GM23338 (cell line): Measurements from ENCODE around the gene GIMAP7. TPM values are rescaled to one million over a fixed set of nuclear protein-coding genes. Genes with fewer than 3 reads are reported as not detected.

Experiments used
- ATAC-seq: fragments of 200-7000 bp; cut with Tn5 transposase; 3 replicates; pipeline ENCODE4 v1.9.1; 2020
- DNase-seq: peaks from one replicate; pipeline ENCODE4 v3.0.0-alpha.2; 2015; ENCODE audit warnings: low spot score
- H2AFZ ChIP-seq: fragments of 200-600 bp; sonication (generic); 2 replicates; pipeline ENCODE4 v1.8.0; 2016; ENCODE audit warnings: antibody characterized with exemption, mild to moderate bottlenecking, moderate library complexity
- H3F3A ChIP-seq: fragments of 200-600 bp; sonication (generic); replicated peaks from 2 replicates; pipeline ENCODE4 v1.8.0; 2017; ENCODE audit warnings: antibody characterized with exemption, mixed run types, low read depth
- H3K27ac ChIP-seq: fragments of 200-600 bp; sonication (generic); 2 replicates; pipeline ENCODE4 v1.6.1; 2016; ENCODE audit warnings: low read depth
- H3K27me3 ChIP-seq: fragments of 200-600 bp; sonication (generic); 2 replicates; pipeline ENCODE4 v1.8.0; 2016; ENCODE audit warnings: mild to moderate bottlenecking, mixed run types, moderate library complexity; ENCODE audit not compliant: insufficient read depth
- H3K36me3 ChIP-seq: fragments of 200-600 bp; sonication (generic); 2 replicates; pipeline ENCODE4 v1.8.0; 2016; ENCODE audit warnings: mild to moderate bottlenecking; ENCODE audit not compliant: insufficient read depth
- H3K4me1 ChIP-seq: fragments of 200-600 bp; sonication (generic); 2 replicates; pipeline ENCODE4 v1.8.0; 2016; ENCODE audit warnings: mild to moderate bottlenecking, moderate library complexity; ENCODE audit not compliant: insufficient read depth
- H3K4me2 ChIP-seq: fragments of 200-600 bp; sonication (generic); 2 replicates; pipeline ENCODE4 v1.7.1; 2017; ENCODE audit warnings: mixed run types
- H3K4me3 ChIP-seq: fragments of 200-600 bp; sonication (generic); 2 replicates; pipeline ENCODE4 v1.6.1; 2016; ENCODE audit warnings: mixed run types
- H3K79me2 ChIP-seq: fragments of 200-600 bp; sonication (generic); replicated peaks from 2 replicates; pipeline ENCODE4 v1.8.0; 2017; ENCODE audit warnings: mild to moderate bottlenecking; ENCODE audit not compliant: insufficient read depth
- H3K9me2 ChIP-seq: fragments of 200-600 bp; sonication (generic); 2 replicates; pipeline ENCODE4 v1.8.0; 2017; ENCODE audit not compliant: insufficient read depth
- H4K20me1 ChIP-seq: fragments of 200-600 bp; sonication (generic); replicated peaks from 2 replicates; pipeline ENCODE4 v1.8.0; 2017; ENCODE audit warnings: mild to moderate bottlenecking; ENCODE audit not compliant: insufficient read depth
- H3K27ac Mint-ChIP-seq: 2 replicates; pipeline ENCODE4 v1.8.0; 2020; ENCODE audit warnings: inconsistent platforms, mild to moderate bottlenecking, moderate library complexity, mixed read lengths
- H3K27me3 Mint-ChIP-seq: 3 replicates; pipeline ENCODE4 v1.8.0; 2022; ENCODE audit warnings: low read depth, mild to moderate bottlenecking, moderate library complexity, mixed read lengths, inconsistent platforms; ENCODE audit not compliant: insufficient read depth, poor library complexity
- H3K36me3 Mint-ChIP-seq: 3 replicates; pipeline ENCODE4 v1.8.0; 2021; ENCODE audit warnings: low read depth, mild to moderate bottlenecking, inconsistent platforms, moderate library complexity, mixed read lengths
- H3K4me1 Mint-ChIP-seq: 3 replicates; pipeline ENCODE4 v1.8.0; 2020; ENCODE audit warnings: mild to moderate bottlenecking, inconsistent platforms, mixed read lengths
- H3K4me3 Mint-ChIP-seq: 3 replicates; pipeline ENCODE4 v1.8.0; 2021; ENCODE audit warnings: moderate library complexity, mild to moderate bottlenecking, inconsistent platforms, mixed read lengths
- H3K9me3 Mint-ChIP-seq: 3 replicates; pipeline ENCODE4 v1.8.0; 2020; ENCODE audit warnings: moderate library complexity, mild to moderate bottlenecking, inconsistent platforms, mixed read lengths
- CREB1 ChIP-seq: fragments of 250-450 bp; sonication (Bioruptor Pico); IDR thresholded peaks from 2 replicates; pipeline ENCODE4 v1.5.0; 2020; ENCODE audit warnings: low read depth, mild to moderate bottlenecking, moderate library complexity
- ETS1 ChIP-seq: IDR thresholded peaks from 2 replicates; pipeline ENCODE4 v1.6.1; 2016; ENCODE audit warnings: antibody characterized with exemption
- EZH2 ChIP-seq: fragments of 200-600 bp; sonication (generic); IDR thresholded peaks from one replicate; pipeline ENCODE4 v1.8.0; 2017; ENCODE audit warnings: antibody characterized with exemption, mild to moderate bottlenecking, low read depth; ENCODE audit not compliant: unreplicated experiment
- EZH2phosphoT487 ChIP-seq: fragments of 200-600 bp; sonication (generic); IDR thresholded peaks from one replicate; pipeline ENCODE4 v1.8.1; 2018; ENCODE audit warnings: antibody characterized with exemption; ENCODE audit not compliant: unreplicated experiment
- JUNB ChIP-seq: IDR thresholded peaks from one replicate; pipeline ENCODE4 v1.6.1; 2016; ENCODE audit warnings: antibody characterized with exemption; ENCODE audit not compliant: unreplicated experiment
- NANOG ChIP-seq: IDR thresholded peaks from 2 replicates; pipeline ENCODE4 v1.6.1; 2016; ENCODE audit warnings: antibody characterized with exemption, borderline replicate concordance
- POLR2AphosphoS5 ChIP-seq: IDR thresholded peaks from 2 replicates; pipeline ENCODE4 v1.6.1; 2016; ENCODE audit warnings: antibody characterized with exemption, low read depth
- REST ChIP-seq: IDR thresholded peaks from one replicate; pipeline ENCODE4 v1.6.1; 2018; ENCODE audit warnings: antibody characterized with exemption; ENCODE audit not compliant: unreplicated experiment
- STAT1 ChIP-seq: IDR thresholded peaks from one replicate; pipeline ENCODE4 v1.6.1; 2016; ENCODE audit warnings: antibody characterized with exemption; ENCODE audit not compliant: unreplicated experiment
- ZNF114 ChIP-seq: fragments of 250-450 bp; sonication (Bioruptor Pico); IDR thresholded peaks from 2 replicates; pipeline ENCODE4 v1.5.0; 2020; ENCODE audit warnings: mild to moderate bottlenecking, moderate library complexity
- ZNF331 ChIP-seq: fragments of 250-450 bp; sonication (Bioruptor Pico); IDR thresholded peaks from 2 replicates; pipeline ENCODE4 v1.5.0; 2020; ENCODE audit warnings: low read depth, mild to moderate bottlenecking, moderate library complexity
- ZNF462 ChIP-seq: fragments of 250-450 bp; sonication (Bioruptor Pico); IDR thresholded peaks from 2 replicates; pipeline ENCODE4 v1.5.0; 2020; ENCODE audit warnings: mild to moderate bottlenecking, moderate library complexity
- polyA plus RNA-seq: library from polyadenylated mRNA; unstranded; fragments of >200 nt; fragmentation: Nextera tagmentation; extraction: Ambion mirVana; gene quantifications from 2 replicates; pipeline ENCODE4 v1.2.1, GENCODE V29; 2016
- total RNA-seq: library from RNA; depleted of rRNA; stranded (reverse); fragments of >200 nt; shearing (Covaris generic); gene quantifications from 2 replicates; pipeline ENCODE4 v1.2.3, GENCODE V29; 2014
- TF ChIP-seq, protein P1 (sequence below), 2 experiments: fragments of 200-600 bp in 1 of 2; sonication (generic) in 1 of 2; conservative IDR thresholded peaks; 2 replicates each; pipeline versions ENCODE4 v1.5.1 to v1.6.1; 2016 to 2017; ENCODE audit warnings: antibody characterized with exemption in 2 of 2, low read depth in 2 of 2, mild to moderate bottlenecking in 2 of 2, moderate library complexity in 1 of 2

Gene GIMAP7
- total and polyA plus RNA-seq, 2 experiments from 2014 or later: not detected

DNA sequence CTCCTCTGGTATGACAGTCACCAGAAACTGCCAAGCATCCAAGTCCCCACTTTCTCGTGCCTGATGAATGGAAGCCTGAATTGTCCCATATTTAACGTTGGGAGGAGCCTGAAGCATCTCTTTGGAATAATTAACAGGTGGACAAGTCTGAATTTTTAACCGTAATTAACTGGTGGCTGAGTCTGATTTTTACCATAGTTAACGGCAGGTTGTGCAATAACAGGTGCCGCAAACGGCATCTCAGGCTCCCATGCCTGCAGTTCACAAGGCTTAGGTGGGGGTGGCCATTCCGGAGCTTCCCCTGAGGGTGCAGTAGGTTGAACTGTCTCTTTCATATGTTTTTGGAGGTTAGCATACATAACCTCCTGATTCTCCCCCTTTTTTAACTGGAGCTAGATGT is 50.6 kb downstream of the GIMAP7 start:
- H3K9me3 Mint-ChIP-seq: peaks cover 13% of the 10 kb centered on the region
- peaks cover 2% of the 10 kb centered on the region for H3K27me3 Mint-ChIP-seq
- H3K9me2 ChIP-seq: no peaks in the 10 kb centered on the region; the same call in 1 of the 2 replicates
- no peaks in the 10 kb centered on the region for H4K20me1 ChIP-seq
- H3K4me2 ChIP-seq: peak overlapping the region; percentile 56; the same call in 1 of the 2 replicates
- no peaks in the 10 kb centered on the region for H3F3A ChIP-seq
- ATAC-seq (no peak; the same call in 2 of the 3 replicates), DNase-seq (no peak)
- peaks cover 10% of the 10 kb centered on the region; the same call in 2 of the 3 replicates for H3K36me3 Mint-ChIP-seq
- H3K4me1 ChIP-seq: peaks cover 43% of the 10 kb centered on the region
- no peaks in the 10 kb centered on the region for H3K79me2 ChIP-seq
- no peak overlapping the region for H3K4me3 Mint-ChIP-seq
- H3K36me3 ChIP-seq: no peaks in the 10 kb centered on the region
- no peak overlapping the region for H2AFZ ChIP-seq
- peaks cover 40% of the 10 kb centered on the region for H3K4me1 Mint-ChIP-seq
- no peak for TF ChIP-seq ZNF114
- TF ChIP-seq NANOG: no peak
- no peak for TF ChIP-seq POLR2AphosphoS5
- TF ChIP-seq EZH2: no peak
- no peak for TF ChIP-seq REST
- TF ChIP-seq EZH2phosphoT487: no peak
- no peak for TF ChIP-seq STAT1
- TF ChIP-seq CREB1 (CRISPR knock-in tag): no peak
- TF ChIP-seq ETS1: no peak
- no peak for TF ChIP-seq ZNF462 (CRISPR knock-in tag)
- TF ChIP-seq ZNF331 (CRISPR knock-in tag): no peak
- no peak for TF ChIP-seq JUNB
- TF ChIP-seq, protein P1, sequence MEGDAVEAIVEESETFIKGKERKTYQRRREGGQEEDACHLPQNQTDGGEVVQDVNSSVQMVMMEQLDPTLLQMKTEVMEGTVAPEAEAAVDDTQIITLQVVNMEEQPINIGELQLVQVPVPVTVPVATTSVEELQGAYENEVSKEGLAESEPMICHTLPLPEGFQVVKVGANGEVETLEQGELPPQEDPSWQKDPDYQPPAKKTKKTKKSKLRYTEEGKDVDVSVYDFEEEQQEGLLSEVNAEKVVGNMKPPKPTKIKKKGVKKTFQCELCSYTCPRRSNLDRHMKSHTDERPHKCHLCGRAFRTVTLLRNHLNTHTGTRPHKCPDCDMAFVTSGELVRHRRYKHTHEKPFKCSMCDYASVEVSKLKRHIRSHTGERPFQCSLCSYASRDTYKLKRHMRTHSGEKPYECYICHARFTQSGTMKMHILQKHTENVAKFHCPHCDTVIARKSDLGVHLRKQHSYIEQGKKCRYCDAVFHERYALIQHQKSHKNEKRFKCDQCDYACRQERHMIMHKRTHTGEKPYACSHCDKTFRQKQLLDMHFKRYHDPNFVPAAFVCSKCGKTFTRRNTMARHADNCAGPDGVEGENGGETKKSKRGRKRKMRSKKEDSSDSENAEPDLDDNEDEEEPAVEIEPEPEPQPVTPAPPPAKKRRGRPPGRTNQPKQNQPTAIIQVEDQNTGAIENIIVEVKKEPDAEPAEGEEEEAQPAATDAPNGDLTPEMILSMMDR (conservative IDR thresholded peaks at IDR 0.05; ENCODE audit: low read depth in 2 of 2): no peak
- H3K27me3 ChIP-seq: no peaks in the 10 kb centered on the region
- H3K27ac Mint-ChIP-seq: no peak overlapping the region
- H3K4me3 ChIP-seq: no peak overlapping the region
- H3K27ac ChIP-seq: no peak overlapping the region
